GM08714 (cell line): ENCODE data around the gene CWC22.

Experiments used
- H3K4me3 ChIP-seq: fragments of 200-500 bp; sonication (Bioruptor generic); 2 replicates; pipeline ENCODE4 v1.5.1; 2014; ENCODE audit warnings: mild to moderate bottlenecking, low read length, inconsistent platforms
- ZNF274 ChIP-seq: IDR thresholded peaks from 2 replicates; pipeline ENCODE4 v1.6.1; 2012; ENCODE audit warnings: mild to moderate bottlenecking, low read depth, low read length

CWC22 gene

GRCh38 chr2:180015951-180016709, 9.0 kb upstream of the CWC22 start:
- TF ChIP-seq ZNF274: no peak
- H3K4me3 ChIP-seq: no peak overlapping the region

GRCh38 chr2:180012523-180012922, 5.4 kb upstream of the CWC22 start:
- H3K4me3 ChIP-seq: no peak overlapping the region
- no peak for TF ChIP-seq ZNF274

- TF ChIP-seq ZNF274: no peak
- H3K4me3 ChIP-seq: no peak overlapping the region
Observed at GRCh38 chr2:180010701-180011100, 3.6 kb upstream of the CWC22 start.

- no peak for TF ChIP-seq ZNF274
- H3K4me3 ChIP-seq: peak overlapping the region; percentile 99
Observed at GRCh38 chr2:180006231-180006630, 866 bp downstream of the CWC22 start.

GRCh38 chr2:180005465-180005864, 1.6 kb downstream of the CWC22 start:
- H3K4me3 ChIP-seq: peak overlapping the region; percentile 99; the same call in 1 of the 2 replicates

- H3K4me3 ChIP-seq: no peak overlapping the region
- no peak for TF ChIP-seq ZNF274
Observed at GRCh38 chr2:180004731-180005130, 2.4 kb downstream of the CWC22 start.

- no peak overlapping the region for H3K4me3 ChIP-seq
- TF ChIP-seq ZNF274: no peak
Observed at GRCh38 chr2:180003559-180003958, 3.5 kb downstream of the CWC22 start.

GRCh38 chr2:180003073-180003472, 4.0 kb downstream of the CWC22 start:
- no peak for TF ChIP-seq ZNF274
- no peak overlapping the region for H3K4me3 ChIP-seq

GRCh38 chr2:180002198-180002770, 4.8 kb downstream of the CWC22 start:
- no peak for TF ChIP-seq ZNF274
- H3K4me3 ChIP-seq: no peak overlapping the region

GRCh38 chr2:180001726-180002125, 5.4 kb downstream of the CWC22 start:
- no peak for TF ChIP-seq ZNF274
- H3K4me3 ChIP-seq: no peak overlapping the region

GRCh38 chr2:180000434-180000833, 6.7 kb downstream of the CWC22 start:
- no peak for TF ChIP-seq ZNF274
- no peak overlapping the region for H3K4me3 ChIP-seq

- no peak for TF ChIP-seq ZNF274
- H3K4me3 ChIP-seq: no peak overlapping the region
Observed at GRCh38 chr2:179999000-179999399, 8.1 kb downstream of the CWC22 start.

GRCh38 chr2:179995741-179996515, 11.2 kb downstream of the CWC22 start:
- no peak overlapping the region for H3K4me3 ChIP-seq
- TF ChIP-seq ZNF274: no peak

GRCh38 chr2:179991344-179991743, 15.8 kb downstream of the CWC22 start:
- no peak for TF ChIP-seq ZNF274
- H3K4me3 ChIP-seq: no peak overlapping the region
